Activated T-cell treated with anti-CD3 and anti-CD28 coated beads, Interleukin-2, amount 50 U/mL, for 48 hours (primary cell): Measurements from ENCODE around the gene PRXL2A.
"Not testable (repeated sequence)": the region's sequence is repeated elsewhere in the genome, so short reads cannot be mapped to it uniquely, and the experiment has no call there.

ENCODE experiments used
- DNase-seq, 2 experiments: peaks; one replicate each; pipeline ENCODE4 v3.0.0-alpha.2; 2020

PRXL2A gene

GRCh38 chr10:80462299-80462980 lies 54.1 kb downstream of the PRXL2A start:
- no peak for DNase-seq

GRCh38 chr10:80462981-80463741 lies 54.8 kb downstream of the PRXL2A start:
- DNase-seq = no peak

- DNase-seq = no peak
These were observed 55.5 kb downstream of the PRXL2A start for GRCh38 chr10:80463868-80464267.

GRCh38 chr10:80464557-80465450 lies 56.5 kb downstream of the PRXL2A start:
- peak in 1 of 2 experiments; percentile 57 for DNase-seq

GRCh38 chr10:80465451-80465835 lies 57.1 kb downstream of the PRXL2A start:
- DNase-seq = no peak

- peak; percentile 55 to 57 for DNase-seq
These were observed 57.7 kb downstream of the PRXL2A start for GRCh38 chr10:80465839-80466590.

- no peak for DNase-seq
These were observed 58.5 kb downstream of the PRXL2A start for GRCh38 chr10:80466724-80467326.

GRCh38 chr10:80468002-80468401 lies 59.7 kb downstream of the PRXL2A start:
- peak; percentile 71 to 74 for DNase-seq

- no peak for DNase-seq
These were observed 60.6 kb downstream of the PRXL2A start for GRCh38 chr10:80468806-80469421.

GRCh38 chr10:80470266-80470665 lies 61.9 kb downstream of the PRXL2A start:
- no peak for DNase-seq

- peak; percentile 59 to 67 for DNase-seq
These were observed 62.6 kb downstream of the PRXL2A start for GRCh38 chr10:80471001-80471400.

GRCh38 chr10:80471715-80472233 lies 63.4 kb downstream of the PRXL2A start:
- peak; percentile 76 to 80 for DNase-seq

GRCh38 chr10:80472234-80473095 lies 64.1 kb downstream of the PRXL2A start:
- no peak for DNase-seq

GRCh38 chr10:80473096-80473657 lies 64.8 kb downstream of the PRXL2A start:
- peak; percentile 53 to 55 for DNase-seq

- no peak for DNase-seq
These were observed 65.6 kb downstream of the PRXL2A start for GRCh38 chr10:80473692-80474596.

GRCh38 chr10:80474597-80474910 lies 66.2 kb downstream of the PRXL2A start:
- DNase-seq = no peak

GRCh38 chr10:80474941-80475340 lies 66.6 kb downstream of the PRXL2A start:
- no peak for DNase-seq

- not testable (repeated sequence) for DNase-seq
These were observed 67.3 kb downstream of the PRXL2A start for GRCh38 chr10:80475641-80476040.

GRCh38 chr10:80476685-80477084 lies 68.3 kb downstream of the PRXL2A start:
- no peak for DNase-seq
